ENCODE measurements around the gene TMSB4X. TPM values are rescaled to one million over a fixed set of nuclear protein-coding genes. Genes with fewer than 3 reads are reported as not detected.

TMSB4X gene
- polyA plus RNA-seq, 1 donor = 918 TPM

Other genes with a start within 250 kb of the TMSB4X start
- 7.7 TPM for gene PRPS2, start 183.7 kb upstream of the TMSB4X start, polyA plus RNA-seq (ENCODE audit: insufficient read length)
- 1.9 TPM for gene TLR7, start 108.0 kb upstream of the TMSB4X start, polyA plus RNA-seq (ENCODE audit: insufficient read length)
- gene TLR8, start 68.5 kb upstream of the TMSB4X start, polyA plus RNA-seq (ENCODE audit: insufficient read length) = 0.61 TPM
- gene FAM9C, start 69.5 kb downstream of the TMSB4X start, polyA plus RNA-seq (ENCODE audit: insufficient read length) = 0.28 TPM

All from hindlimb muscle (tissue), 1 donor.